Measurements from ENCODE around the gene GRM6.

GRCh38 chr5:178994580-178995340 is at the start of gene GRM6:
- TF ChIP-seq POLR2A (IDR thresholded peaks at IDR 0.05) (no peak), CTCF (IDR thresholded peaks at IDR 0.05) (no peak)
